SK-N-DZ (cell line): ENCODE results near the gene WEE1.
A peak's percentile ranks its signal among the peaks of the same experiment; 100 is the strongest.
"Not testable (repeated sequence)": the region's sequence is repeated elsewhere in the genome, so short reads cannot be mapped to it uniquely, and the experiment has no call there.

Experiments used
- DNase-seq: peaks from one replicate; pipeline ENCODE4 v3.0.0-alpha.2; 2015; ENCODE audit warnings: low spot score

Gene WEE1

GRCh38 chr11:9596926-9597464 lies 23.5 kb downstream of the WEE1 start:
- no peak for DNase-seq

GRCh38 chr11:9600166-9600565 lies 26.7 kb downstream of the WEE1 start:
- DNase-seq: no peak

GRCh38 chr11:9600644-9601036 lies 27.2 kb downstream of the WEE1 start:
- DNase-seq: no peak

- peak; percentile 43 for DNase-seq
These were observed 27.8 kb downstream of the WEE1 start for GRCh38 chr11:9601037-9601875.

GRCh38 chr11:9601876-9602199 lies 28.4 kb downstream of the WEE1 start:
- no peak for DNase-seq

- DNase-seq: not testable (repeated sequence)
These were observed 29.7 kb downstream of the WEE1 start for GRCh38 chr11:9603214-9603613.

GRCh38 chr11:9604134-9604533 lies 30.7 kb downstream of the WEE1 start:
- no peak for DNase-seq

- no peak for DNase-seq
These were observed 32.3 kb downstream of the WEE1 start for GRCh38 chr11:9605742-9606141.

GRCh38 chr11:9606809-9607510 lies 33.5 kb downstream of the WEE1 start:
- DNase-seq: peak; percentile 34

GRCh38 chr11:9607511-9607899 lies 34.0 kb downstream of the WEE1 start:
- DNase-seq: no peak

- no peak for DNase-seq
These were observed 35.7 kb downstream of the WEE1 start for GRCh38 chr11:9609002-9609759.

GRCh38 chr11:9609841-9610240 lies 36.4 kb downstream of the WEE1 start:
- no peak for DNase-seq

GRCh38 chr11:9613118-9613829 lies 39.8 kb downstream of the WEE1 start:
- DNase-seq: peak; percentile 91

- DNase-seq: peak; percentile 84
These were observed 40.6 kb downstream of the WEE1 start for GRCh38 chr11:9613830-9614762.

- DNase-seq: no peak
These were observed 41.6 kb downstream of the WEE1 start for GRCh38 chr11:9615031-9615451.

GRCh38 chr11:9616042-9616675 lies 42.7 kb downstream of the WEE1 start:
- DNase-seq: no peak

GRCh38 chr11:9616858-9617257 lies 43.4 kb downstream of the WEE1 start:
- DNase-seq: no peak

- no peak for DNase-seq
These were observed 44.5 kb downstream of the WEE1 start for GRCh38 chr11:9617940-9618339.

- no peak for DNase-seq
These were observed 45.5 kb downstream of the WEE1 start for GRCh38 chr11:9619004-9619403.

- no peak for DNase-seq
These were observed 46.5 kb downstream of the WEE1 start for GRCh38 chr11:9619971-9620370.
